GM18873 (cell line): Measurements from ENCODE around the gene SMC6.

Experiments
- ATAC-seq: cut with Tn5 transposase; IDR thresholded peaks from one replicate; pipeline ENCODE4 v1.9.1; 2021; ENCODE audit warnings: mild to moderate bottlenecking, moderate library complexity, moderate number of reproducible peaks; ENCODE audit not compliant: unreplicated experiment, low FRiP score

The SMC6 gene, protein sequence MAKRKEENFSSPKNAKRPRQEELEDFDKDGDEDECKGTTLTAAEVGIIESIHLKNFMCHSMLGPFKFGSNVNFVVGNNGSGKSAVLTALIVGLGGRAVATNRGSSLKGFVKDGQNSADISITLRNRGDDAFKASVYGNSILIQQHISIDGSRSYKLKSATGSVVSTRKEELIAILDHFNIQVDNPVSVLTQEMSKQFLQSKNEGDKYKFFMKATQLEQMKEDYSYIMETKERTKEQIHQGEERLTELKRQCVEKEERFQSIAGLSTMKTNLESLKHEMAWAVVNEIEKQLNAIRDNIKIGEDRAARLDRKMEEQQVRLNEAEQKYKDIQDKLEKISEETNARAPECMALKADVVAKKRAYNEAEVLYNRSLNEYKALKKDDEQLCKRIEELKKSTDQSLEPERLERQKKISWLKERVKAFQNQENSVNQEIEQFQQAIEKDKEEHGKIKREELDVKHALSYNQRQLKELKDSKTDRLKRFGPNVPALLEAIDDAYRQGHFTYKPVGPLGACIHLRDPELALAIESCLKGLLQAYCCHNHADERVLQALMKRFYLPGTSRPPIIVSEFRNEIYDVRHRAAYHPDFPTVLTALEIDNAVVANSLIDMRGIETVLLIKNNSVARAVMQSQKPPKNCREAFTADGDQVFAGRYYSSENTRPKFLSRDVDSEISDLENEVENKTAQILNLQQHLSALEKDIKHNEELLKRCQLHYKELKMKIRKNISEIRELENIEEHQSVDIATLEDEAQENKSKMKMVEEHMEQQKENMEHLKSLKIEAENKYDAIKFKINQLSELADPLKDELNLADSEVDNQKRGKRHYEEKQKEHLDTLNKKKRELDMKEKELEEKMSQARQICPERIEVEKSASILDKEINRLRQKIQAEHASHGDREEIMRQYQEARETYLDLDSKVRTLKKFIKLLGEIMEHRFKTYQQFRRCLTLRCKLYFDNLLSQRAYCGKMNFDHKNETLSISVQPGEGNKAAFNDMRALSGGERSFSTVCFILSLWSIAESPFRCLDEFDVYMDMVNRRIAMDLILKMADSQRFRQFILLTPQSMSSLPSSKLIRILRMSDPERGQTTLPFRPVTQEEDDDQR

DNA sequence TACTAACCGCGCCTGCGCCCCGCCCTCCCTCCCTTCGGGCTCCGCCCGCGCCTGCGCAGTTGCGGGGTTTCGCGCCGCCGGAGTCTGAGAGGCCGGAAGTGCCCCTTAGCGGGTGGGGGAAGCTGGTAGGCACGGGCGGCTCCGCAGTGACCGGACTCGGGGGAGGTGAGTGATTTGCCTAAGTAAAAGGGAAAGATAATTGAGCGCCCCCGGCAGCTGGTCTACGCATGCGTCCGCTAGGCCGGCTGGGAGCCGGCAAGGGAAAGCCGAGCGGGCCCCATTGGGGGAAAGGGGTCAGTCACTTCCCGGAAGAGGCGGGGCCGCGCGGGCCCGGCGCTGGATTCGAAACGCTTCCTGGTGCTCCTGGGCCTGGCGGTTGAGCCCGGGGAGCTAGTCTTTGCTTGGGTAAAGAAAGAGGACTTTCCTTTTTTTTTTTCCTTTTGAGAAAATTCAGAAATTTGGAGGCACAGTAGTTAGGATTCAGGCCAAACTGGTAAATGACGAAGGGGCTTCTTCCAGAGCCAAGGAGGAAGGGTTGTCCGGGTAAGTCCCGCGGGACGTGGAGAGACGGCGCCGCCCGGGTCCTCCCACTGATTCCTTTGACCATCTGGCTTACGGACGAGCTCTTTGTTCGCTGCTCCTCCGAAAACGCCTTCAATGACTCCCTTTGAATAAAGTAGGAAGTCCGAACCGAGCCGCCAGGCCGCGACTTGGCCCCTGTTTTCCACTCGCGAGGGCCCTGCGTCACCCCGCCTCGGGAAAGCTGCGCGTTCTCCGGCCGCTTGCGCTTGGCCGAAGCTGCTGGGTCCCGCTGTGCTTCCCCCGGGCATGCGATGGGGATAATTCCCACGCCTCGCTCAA is at the start of gene SMC6, which contains the start of gene GEN1:
Gene SMC6, minus strand, starts transcription at position 8 of the 861 bp plus-strand sequence. CDS start 7,864 bp downstream, outside the sequence.
Gene GEN1, plus strand, starts transcription at position 336 of the 861 bp plus-strand sequence. CDS start 5,806 bp downstream, outside the sequence.
- peak; percentile 60 for ATAC-seq

DNA sequence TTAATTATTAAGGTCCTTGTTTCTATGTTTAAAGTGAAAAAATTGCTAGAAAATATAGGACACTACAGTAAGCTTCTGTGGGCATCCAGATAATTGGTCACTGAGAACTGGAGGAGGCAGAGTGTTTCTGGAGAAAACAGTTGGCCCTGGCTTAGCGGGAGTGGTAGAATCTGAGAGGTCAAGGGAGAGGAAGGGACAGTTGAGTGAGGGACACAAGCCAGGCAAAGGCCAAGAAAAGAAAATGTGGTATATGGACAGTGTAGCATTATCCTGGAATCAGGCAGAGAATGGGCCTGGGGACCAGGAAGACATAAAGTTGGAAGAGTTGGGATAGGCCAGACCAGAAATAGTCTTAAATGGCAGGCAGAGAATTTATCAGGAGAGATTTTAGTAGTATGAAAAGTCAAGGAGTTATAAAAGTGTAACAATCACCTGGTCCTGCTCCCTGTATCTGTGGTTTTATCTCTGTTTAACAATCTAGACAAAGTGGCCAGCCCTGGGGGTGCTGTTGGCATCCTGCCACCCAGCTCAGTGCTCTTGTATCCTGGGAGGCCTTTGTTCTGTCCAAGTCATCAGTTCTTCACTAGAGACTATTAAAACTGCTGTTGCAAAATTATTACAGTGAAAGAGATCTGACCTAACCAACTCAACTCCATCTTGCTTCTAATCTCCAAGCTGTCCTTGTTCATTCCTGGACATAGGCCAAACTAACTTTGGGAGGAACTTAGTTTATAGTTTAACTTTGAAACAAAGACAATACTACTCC is 47.3 kb upstream of the SMC6 start:
- no peak for ATAC-seq

DNA sequence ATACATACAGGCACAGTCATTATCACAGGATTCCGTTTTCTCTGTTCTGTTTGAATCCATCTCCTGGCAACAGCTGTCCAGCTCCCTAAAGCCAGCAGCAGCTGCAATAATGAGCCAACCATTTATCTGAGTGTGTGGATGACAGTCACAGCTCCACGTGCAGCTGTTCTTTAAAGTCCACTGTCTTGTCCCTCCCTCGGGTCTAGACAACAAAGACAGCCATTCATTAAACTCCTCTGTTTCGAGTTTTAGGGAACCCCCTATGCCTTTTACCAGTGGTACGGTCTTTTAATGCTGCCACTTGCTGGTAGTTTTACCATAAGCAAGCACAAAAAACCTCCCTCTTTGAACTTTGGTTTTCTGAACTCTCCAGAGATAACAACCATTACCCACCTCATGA is 46.6 kb upstream of the SMC6 start:
- no peak for ATAC-seq

DNA sequence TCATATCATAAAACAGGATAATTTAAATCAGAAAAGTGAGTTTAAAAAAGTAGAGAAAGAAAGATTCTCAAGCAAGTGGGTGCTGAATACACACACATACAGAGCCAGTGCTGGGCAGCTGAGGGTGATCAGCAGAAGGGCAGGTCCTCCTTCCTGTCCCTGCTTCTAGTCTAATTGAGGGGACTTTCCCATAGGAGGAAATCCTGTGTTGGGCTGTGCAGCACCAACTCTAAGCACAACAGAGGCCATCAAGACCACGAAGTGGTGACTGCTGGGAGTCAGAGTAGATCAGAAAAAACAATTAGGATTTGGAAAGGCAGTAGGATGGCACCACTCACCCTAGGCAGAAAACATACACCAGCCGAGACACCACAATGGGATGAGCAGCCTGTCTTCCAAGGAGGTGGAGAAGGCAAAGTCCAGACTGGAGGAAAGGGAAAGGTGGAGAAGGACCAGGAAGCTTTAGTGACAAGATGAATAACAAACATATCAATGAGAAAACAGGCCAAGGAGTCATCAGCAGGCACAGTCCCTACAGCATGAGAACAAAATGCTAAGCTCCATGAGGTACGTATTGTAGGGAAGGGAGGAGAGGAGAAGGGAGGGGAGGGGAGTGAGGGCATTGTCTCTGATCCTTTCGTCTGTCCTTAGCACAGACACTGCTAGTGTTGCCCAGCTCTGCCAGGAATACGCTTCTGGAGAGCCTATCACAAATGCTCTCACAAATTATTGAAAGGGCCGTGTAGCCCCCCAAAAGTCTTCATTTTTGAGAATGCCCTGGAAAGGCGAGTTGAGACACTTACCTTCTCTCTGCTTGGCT is 45.9 kb upstream of the SMC6 start:
- no peak for ATAC-seq

DNA sequence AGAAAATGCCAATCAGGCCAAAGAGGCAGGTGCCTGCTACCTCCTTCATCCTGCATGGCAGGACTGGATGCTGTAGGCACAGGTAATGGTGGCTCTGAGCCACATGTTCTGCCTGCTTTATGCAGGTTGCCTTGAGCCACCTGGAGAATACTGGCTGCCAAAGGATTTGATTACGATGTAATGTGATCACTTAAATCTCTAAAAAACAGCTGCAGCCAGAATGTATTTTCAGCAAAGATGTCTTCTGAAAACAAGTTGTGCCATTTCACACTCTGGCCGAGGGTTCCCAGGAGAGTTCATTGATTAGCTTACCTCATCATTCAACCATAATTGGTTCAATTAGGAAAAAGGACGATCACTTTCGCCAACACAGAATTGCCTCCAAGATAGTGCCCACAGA is 44.7 kb upstream of the SMC6 start:
- no peak for ATAC-seq

DNA sequence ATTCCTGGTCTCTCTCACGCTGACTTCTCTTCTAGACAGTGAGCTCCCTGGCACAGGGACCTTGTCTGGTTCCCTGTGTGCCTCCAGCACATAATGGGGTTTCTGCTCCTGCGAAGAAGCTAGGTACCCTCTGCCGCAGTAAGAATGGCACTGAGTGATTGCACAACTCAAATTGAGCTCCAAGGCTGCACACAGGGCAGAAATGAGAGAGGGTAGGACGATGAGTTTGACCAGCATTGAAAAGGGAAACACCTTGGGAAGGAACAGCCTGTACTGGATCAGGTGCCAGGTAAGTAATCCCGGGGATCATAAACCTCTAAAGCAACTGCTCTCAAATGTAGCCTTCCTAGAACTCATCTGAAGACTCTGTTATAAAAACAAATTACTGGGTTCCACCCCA is 41.7 kb upstream of the SMC6 start:
- ATAC-seq = no peak

DNA sequence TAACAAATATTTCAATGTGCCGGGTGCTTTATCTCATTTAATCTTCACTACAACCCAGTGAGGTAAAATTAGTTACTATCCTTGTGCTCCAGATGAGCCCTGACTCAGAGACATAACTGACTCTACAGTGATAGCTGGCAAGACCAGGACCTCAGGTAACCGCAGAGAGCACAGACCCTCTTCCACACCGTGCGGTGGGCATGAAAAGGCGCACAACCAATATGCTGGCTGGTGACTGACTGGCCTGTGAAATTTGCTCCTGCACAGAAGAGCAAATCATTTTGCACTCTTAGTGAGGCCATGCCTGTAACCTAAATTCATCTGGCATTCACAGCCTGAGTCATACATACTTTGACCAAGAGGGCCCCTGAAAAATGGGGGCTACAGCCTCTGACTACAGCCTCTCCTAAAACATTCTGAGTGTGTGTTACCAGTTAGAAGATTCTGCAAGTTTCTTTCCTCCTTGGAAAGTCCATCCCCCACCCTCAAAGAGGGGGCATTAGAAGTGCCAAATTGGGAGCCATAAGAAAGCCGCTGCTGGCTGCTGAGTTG is 40.3 kb upstream of the SMC6 start:
- ATAC-seq = no peak

DNA sequence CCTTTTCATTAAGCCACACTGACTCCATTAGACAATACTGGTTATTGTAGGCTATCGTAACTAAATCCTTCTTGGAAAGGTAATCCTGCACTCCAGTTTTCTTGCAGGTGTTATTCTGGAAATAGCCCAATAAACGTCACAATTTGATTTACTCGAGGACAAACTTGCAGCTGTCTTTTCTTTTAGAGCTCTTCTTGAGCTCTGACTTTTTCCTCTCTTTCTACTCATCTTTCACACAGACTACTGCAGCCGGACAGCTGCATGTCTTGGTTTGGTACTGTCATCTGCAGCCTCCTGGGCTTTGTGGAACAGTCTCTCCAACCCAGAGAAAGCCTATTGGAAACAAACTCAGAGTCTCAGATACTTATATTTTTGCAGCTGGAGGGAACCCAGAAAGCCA is 39.7 kb upstream of the SMC6 start:
- no peak for ATAC-seq

DNA sequence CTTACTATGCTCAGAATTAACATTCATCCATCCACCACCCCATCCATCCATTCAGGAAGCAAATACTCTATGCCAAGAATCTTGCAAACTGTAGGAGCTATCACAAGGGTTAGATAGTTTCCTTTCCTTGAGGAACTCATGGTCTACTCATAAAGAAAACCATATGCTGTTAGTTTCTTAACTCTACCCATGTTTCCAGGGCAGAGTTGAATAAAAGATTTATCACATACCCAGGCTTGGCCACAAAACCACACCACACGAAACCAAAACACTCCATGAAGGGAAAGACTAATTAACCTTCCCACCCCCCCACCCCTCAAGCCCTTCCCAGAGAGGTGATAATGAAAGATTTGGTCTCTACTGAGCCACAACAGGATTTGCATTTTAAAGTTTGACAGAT is 38.9 kb upstream of the SMC6 start:
- no peak for ATAC-seq

DNA sequence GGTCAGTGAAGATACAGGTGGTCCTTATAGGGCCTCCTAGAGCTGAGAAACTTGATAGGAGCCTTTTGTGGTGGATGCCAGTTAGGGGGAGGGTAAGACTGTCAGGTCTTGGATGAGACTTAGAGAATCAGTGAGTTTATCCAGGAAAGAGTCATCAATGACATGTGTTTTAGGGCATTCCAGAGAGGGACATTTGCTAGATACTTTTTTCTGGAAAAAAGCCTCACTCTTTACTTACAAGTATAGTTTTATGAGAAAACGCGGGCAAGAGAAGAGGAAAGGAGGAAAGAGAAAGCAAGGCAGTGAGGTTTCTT is 38.2 kb upstream of the SMC6 start:
- ATAC-seq = no peak

DNA sequence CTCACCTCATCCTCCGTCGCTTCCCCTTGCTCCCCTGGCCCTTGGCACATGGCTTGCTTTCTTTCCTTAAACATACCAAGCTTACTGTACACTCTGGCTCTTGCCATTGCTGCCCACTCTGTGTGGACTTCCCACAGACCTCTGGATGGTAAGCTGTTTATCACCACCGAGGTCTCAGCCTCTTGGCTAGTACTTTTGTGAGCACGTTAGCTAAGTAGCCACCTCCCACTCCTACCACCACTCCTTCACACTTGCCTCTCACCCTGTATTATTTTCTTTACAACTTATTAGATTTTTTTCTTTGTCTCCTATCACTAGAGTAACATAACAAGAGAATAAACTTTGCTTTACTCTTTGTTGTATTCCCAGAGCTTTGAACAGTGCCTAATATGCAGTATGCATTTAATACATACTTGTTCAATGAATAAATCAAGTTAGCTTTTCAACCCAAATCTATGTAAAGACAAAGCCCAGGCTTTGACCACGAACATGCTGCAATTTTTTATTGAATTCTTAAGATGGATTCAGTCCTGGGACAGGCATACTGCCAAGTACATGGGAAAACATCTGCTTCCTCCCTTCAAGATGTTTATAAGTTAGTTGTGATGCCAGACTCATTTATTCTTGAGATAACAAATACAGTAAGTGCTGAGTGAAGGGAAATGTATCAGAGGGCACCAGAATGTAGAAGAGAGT is 37.7 kb upstream of the SMC6 start:
- no peak for ATAC-seq

DNA sequence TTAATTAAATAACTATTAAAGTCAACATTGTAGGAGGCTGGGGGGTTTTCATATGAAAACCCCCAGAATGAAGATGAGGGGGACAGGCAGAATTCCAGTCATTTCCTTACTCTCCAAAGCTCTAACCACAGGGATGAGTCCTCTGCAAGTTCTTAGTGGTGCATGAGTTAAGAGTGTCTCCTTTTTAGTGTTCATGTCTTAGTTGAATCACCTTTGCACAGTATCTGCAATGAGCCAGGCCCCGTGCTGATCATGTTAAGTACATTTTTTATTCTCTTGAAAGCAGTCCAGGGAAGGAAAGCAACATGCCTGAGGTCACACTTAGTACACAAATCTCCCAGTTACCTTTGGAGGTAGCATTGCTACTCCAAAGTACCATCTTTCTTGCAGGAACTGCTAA is 36.9 kb upstream of the SMC6 start:
- ATAC-seq = no peak

DNA sequence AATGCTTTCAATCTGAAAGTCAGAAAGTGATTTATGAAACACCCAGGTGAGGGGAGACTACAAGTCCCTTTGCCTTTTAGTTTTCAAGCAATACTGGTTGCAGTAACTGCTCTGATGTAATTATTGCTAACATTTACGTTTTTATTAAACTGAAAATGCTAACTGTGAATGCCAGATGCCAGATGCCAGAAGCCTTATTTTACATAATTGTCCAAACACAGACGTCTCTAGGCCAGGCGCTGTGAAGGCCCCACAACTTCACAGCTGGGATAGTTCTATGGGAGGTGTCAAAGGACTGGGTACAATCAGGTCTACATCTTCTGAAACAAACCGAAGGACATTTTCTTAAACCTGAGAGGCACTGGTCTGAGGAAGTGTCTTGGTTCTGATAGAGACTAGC is 35.2 kb upstream of the SMC6 start:
- ATAC-seq = no peak

DNA sequence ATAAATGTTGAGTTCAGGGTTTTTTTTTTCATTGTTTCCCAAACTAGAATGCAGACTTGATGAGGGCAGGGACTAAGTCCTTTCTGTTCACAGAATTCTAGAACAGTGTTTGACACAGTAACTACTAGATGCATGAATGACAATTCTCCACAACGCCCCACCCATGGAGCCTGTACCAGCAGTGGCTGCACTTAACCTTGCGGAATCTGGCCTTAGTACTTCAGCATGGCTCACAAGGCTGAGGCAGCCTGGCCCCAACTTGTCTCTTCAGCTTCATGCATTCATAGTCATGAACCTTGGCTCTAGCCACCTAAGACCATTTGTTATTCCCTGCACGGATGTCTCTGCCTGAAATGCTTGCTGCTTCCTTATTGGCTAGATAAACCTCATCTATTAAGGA is 33.1 kb upstream of the SMC6 start:
- no peak for ATAC-seq

DNA sequence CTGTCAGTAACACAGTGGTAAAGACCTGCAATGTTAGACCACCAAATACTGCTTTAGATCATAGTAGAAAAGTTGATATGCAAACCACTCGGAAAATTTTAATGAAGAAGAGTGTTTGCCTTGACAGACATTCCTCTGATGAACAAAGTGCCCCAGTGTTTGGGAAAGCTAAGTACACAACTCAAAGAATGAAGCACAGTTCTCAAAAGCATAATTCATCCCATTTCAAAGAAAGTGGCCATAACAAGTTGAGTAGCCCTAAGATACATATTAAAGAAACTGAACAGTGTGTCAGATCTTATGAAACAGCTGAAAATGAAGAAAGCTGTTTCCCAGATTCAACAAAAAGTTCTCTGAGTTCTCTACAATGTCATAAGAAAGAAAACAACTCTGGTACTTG is 27.9 kb upstream of the SMC6 start:
- ATAC-seq = no peak

DNA sequence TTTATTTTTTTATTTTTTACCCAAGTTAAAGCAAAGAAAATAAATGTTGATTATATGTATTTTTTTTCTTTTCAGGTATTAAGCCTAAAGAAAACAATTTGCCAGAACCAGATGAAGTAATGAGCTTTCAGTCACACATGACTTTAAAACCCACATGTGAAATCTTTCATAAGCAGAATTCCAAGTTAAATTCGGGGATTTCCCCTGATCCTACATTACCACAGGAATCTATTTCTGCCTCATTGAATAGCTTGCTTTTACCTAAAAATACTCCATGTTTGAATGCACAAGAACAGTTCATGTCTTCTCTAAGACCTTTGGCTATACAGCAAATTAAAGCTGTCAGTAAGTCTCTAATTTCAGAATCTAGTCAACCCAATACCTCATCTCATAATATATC is 26.9 kb upstream of the SMC6 start:
- no peak for ATAC-seq

DNA sequence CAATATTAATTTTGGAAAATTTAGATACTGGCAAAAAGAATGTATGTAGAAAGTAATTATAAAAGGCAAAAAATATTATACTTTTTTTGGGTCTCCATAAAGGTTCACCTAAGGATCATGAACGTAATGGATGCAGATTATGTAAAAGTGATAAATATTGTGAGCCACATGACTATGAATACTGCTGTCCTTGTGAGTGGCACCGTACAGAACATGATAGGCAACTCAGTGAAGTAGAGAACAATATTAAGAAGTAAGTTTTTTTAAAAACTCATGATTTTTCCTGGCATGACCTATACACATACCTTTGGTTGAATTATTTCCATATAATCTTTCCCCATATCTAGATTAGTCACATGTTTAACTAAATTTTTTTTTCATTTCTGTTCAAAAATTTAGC is 18.9 kb upstream of the SMC6 start:
- ATAC-seq = no peak

DNA sequence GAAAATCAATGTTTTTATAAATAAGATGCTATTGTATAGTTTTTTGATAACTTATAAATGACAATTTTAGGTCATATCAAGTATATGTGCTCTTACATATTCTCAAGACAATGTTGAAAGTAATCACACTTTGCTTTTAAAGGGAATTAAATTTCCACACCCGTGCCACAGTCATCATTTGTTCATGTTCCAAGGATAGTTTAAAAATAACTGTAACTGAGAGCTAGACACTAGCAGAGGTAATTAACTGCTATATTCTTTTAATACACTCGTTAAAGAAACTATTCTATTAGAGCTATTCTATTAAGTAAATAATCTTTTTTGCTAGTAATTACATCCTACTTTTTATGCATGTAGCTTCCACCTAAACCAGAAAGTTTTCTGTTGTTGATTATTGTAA is 18.3 kb upstream of the SMC6 start:
- ATAC-seq = no peak
